GM21723 (cell line): ENCODE measurements around the gene OSBPL5.

Experiments used
- ATAC-seq: cut with Tn5 transposase; IDR thresholded peaks from one replicate; pipeline ENCODE4 v1.9.1; 2021; ENCODE audit warnings: mild to moderate bottlenecking, moderate library complexity; ENCODE audit not compliant: unreplicated experiment

The OSBPL5 gene

GRCh38 chr11:3150726-3151125 is 14.4 kb downstream of the OSBPL5 start:
- no peak for ATAC-seq

DNA sequence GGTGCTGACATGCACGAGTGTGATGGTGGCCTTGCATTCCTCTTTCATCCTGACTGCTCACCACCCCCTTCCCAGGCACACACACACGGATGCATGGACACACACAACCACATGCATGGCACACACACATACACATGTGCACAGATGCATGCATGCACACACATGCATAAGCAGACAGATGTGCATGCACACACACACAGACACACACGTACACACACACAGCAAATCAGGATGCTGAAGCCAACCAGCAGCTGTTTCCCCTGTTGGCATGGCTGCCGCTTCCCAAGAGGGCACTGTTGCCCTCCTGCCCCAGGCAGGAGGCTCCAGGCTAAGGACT is 15.3 kb downstream of the OSBPL5 start:
- ATAC-seq: no peak

DNA sequence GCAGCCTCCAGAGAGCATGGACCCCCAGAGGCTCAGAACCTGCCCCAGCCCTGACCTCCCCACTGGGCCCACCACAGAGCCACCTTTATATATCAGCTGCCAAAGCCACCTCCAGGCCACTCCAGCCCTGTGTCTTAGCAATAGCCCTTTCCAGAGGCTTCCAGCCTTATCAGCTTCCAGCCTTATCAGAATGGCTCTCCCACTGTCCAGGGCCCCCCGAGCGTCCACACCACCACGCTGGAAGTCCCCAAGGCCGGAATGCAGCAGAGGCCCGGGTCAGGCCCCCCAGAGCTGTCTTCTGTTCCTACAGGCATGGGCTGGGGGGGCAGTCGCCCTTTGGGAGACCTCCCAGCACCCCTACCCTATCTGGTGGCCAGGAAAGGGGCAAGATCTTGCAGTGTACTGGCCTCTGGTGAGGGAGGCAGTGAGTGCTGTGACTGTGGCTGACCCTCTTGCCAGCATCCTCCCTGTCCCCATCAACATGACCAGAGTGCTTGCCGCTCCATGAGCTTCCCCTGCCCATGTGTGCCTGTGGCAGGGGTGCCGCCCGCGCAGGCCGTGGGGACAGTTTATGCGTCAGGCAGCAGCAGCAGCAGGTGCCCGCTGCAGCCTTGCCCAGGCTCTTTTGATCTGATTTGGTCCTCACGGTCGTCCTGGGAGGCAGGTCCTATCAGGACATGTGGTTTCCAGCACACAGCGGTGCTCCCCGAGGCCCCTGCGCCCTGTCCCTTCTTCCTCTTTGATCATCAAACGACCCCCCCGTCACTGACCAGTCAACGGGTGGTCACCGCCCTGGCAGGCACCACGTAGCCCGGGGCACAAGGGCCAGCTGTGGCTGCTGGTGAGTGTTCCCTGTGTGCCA is 15.9 kb downstream of the OSBPL5 start:
- ATAC-seq: no peak

DNA sequence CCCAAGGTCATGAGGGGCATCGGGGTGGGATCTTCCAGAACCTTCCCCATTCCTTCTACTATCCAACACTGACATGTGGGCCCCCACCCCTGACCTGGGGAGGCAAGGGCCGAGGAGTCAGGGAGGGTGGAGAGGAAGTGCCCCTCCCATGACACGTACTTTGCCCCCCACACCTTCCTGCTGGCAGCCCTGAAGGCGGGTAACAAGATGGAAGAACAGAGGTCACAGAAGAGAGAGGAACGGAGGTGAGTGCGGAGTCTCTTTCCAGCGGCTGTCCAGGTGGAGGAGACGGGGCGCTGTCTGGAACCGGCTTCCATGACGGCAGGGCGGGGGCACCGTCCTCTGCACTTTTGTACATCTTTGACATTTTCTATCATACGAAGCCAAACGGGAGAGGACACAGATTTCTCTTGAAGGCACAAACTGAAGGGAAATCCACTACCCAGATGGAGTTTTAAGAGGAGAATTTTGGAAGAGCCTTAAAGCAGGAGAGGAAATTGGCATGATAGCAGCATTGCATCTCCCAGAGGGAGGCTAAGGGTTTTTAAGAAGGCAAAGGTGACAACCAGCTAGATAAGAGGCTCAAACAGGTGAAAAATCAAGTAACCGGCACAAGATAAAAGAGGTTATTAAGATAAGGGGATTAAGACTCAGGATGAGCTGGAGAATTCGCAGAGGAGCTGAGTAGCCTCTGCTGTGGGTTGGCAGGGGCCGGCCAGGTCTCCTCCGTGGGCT is 16.7 kb downstream of the OSBPL5 start:
- ATAC-seq: no peak

- ATAC-seq: no peak
These were observed 17.5 kb downstream of the OSBPL5 start for GRCh38 chr11:3147626-3148025.

- ATAC-seq: no peak
These were observed 17.9 kb downstream of the OSBPL5 start for GRCh38 chr11:3147257-3147619.

- ATAC-seq: no peak
These were observed 18.4 kb downstream of the OSBPL5 start for GRCh38 chr11:3146612-3147256.

GRCh38 chr11:3145206-3145520 is 19.9 kb downstream of the OSBPL5 start:
- ATAC-seq: no peak

GRCh38 chr11:3144296-3145205 is 20.6 kb downstream of the OSBPL5 start:
- no peak for ATAC-seq

GRCh38 chr11:3143136-3143880 is 21.8 kb downstream of the OSBPL5 start:
- ATAC-seq: no peak

- no peak for ATAC-seq
These were observed 24.9 kb downstream of the OSBPL5 start for GRCh38 chr11:3140291-3140603.

- no peak for ATAC-seq
These were observed 25.4 kb downstream of the OSBPL5 start for GRCh38 chr11:3139481-3140290.

- no peak for ATAC-seq
These were observed 26.0 kb downstream of the OSBPL5 start for GRCh38 chr11:3139086-3139440.

GRCh38 chr11:3138178-3139085 is 26.7 kb downstream of the OSBPL5 start:
- ATAC-seq: no peak

DNA sequence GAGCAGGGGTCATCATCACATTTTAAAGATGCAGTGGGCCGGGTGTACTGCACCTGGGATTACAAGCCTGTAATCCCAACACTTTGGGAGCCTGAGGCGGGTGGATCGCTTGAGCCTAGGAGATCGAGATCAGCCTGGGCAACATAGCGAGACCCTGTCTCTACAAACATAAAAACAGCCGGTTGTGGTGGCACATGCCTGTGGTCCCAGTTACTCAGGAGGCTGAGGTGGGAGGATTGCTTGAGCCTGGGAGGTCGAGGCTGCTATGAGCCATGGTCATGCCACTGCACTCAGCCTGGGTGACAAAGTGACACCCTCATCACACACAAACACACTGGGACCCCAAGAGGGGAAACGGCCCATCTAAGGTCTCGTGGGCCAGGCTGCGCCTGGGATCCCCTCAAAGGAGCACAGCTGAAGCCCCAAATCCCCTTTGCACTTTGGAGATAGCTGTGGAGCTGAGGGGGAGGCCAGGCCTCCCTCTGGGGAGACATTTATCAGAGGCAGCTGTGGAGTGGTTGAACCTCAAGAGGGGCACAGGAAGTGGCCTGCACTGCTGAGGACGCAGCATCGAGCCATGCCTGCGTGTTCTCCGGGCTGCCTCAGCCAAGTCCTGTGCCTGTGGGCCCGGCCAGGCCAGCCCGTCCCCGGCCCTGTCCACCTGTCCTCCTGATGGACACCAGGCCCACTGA is 27.5 kb downstream of the OSBPL5 start:
- no peak for ATAC-seq

DNA sequence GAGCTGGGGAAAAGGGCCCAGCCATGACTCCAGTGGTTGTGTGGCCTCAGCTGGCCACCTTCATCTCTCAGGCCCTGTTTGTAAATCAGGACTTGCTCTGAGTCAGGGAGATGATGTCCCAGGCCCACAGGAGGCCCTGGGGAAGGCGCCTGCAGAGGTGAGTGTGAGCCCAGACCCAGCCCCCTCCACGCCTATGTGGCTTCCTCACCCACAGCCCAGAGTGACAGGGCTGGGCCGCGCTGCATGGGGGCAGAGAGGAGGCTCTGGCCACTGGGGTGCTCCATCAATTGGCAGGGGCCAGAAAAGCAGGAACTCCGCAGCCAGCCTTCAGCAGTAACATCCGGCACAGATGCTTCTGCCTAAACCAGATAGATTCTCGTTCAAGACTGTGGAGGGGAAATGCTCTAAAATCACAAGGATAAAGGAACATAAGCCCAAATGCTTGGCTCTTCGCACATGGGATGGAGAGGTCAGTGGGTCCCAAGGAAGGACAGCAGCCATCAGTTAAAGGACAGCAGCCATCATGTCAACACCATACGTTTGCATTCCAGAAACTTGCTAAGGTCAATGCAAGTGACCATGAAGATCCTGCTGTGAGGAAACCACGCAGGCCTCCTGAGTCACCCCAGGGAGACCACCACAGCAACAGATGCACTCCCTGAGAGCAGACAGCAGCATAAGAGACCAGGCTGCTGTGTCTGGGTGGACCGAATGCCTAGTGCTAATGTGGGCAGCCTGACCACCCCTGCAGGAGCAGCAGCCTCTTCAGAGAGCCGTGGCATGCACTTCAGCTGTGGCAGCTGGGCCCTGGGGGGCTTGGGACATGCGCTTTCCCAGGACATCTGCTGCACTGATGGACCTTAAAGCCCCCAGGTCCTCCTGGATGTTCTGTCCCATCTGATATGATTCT is 28.3 kb downstream of the OSBPL5 start:
- ATAC-seq: no peak
